Fibroblast of the aortic adventitia (primary cell): ENCODE data around the gene ZNF775. TPM values are rescaled to one million over a fixed set of nuclear protein-coding genes. Genes with fewer than 3 reads are reported as not detected.
"Not testable (repeated sequence)": the region's sequence is repeated elsewhere in the genome, so short reads cannot be mapped to it uniquely, and the experiment has no call there.

Experiments used
- DNase-seq: peaks from one replicate; pipeline ENCODE4 v3.0.0-alpha.2; 2010; ENCODE audit warnings: low read depth
- H3K4me3 ChIP-seq: 2 replicates; pipeline ENCODE4 v1.5.1; 2011; ENCODE audit warnings: low read depth, mild to moderate bottlenecking, control low read depth, low read length, moderate library complexity
- CTCF ChIP-seq: IDR thresholded peaks from 2 replicates; pipeline ENCODE4 v1.5.1; 2011; ENCODE audit warnings: mild to moderate bottlenecking, low read length, control low read depth, inconsistent platforms; ENCODE audit not compliant: insufficient read depth
- total RNA-seq: library from RNA; depleted of rRNA; stranded (reverse); fragments of >200 nt; gene quantifications from 2 replicates; pipeline ENCODE4 v1.2.3, GENCODE V29; 2012; ENCODE audit warnings: low replicate concordance

The ZNF775 gene
- total RNA-seq, 1 donor = 2.8 TPM

DNA sequence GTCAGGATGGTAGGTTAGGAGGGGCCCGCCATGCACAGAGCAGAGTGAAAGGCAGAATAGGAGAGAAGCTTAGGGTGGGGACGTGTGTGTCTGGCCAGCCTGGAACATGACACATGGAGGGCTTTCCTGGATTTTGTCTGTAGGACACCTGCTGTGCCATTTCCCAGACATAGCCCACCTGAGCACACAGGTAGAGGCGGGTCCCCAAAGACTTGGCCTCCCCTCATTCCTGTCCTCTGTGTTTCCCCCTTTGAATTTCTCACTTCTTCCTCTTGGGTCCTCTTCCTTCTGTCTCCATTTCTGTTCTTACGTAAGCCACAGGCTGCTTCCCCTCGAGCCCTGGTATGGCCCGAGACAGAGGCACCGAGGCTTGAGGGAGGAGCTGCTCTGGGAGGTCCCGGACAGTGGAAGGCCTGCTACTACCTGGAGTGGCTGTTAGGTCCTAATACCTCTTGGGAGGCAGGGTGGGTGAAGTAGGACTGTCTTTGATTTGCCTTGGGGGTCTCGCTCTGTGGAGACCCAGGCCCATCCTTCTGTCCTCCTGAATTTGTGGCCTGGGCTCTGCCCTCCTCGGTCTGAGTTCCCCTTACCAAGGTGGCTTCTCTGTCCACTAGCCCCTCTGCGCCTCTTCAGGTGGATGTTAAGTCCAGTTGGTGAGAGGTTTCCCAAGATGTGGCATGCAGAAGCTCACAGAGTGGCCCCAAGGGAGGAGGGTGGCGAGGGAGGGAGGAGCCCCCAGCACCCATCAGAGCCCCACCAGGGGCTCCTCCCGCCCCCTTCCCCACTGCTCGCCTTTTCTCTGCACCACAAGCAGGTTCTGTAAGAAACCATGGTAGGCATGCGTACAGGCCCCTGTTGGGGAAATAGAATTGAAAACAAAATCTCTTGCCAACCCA, 5.5 kb downstream of the ZNF775 start:
- no peak for DNase-seq
- H3K4me3 ChIP-seq = no peak overlapping the region
- no peak for TF ChIP-seq CTCF

DNA sequence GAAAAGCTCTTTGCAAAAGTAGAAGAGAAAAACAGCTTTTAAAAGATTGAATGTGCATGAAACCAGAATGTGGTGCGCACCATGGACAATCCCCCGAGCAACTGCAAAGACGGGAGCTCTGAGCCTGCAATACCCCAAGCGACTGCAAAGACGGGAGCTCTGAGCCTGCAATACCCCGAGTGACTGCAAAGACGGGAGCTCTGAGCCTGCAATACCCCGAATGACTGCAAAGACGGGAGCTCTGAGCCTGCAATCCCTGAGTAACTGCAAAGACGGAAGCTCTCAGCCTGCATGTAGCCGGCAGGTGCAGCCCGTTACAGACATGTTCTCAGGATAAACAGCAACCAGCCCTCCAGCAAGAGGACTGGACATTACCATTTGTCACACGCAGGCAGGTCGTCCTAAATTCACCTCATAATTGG, 6.2 kb downstream of the ZNF775 start:
- no peak for DNase-seq
- no peak overlapping the region for H3K4me3 ChIP-seq
- no peak for TF ChIP-seq CTCF

DNA sequence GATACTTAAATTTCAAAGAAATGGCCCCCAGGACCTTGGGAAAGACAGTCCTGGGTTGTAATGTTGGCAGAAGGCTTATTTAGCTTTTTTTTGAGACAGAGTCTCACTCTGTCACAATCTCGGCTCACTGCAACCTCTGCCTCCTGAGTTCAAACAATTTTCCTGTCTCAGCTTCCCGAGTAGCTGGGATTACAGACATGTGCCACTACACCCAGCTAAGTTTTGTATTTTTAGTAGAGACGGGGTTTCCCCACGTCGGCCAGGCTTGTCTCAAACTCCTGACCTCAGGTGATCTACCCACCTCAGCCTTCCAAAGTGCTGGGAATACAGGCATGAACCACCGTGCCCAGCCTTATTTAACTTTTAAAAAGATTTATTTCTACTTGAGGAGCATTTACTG, 6.8 kb downstream of the ZNF775 start:
- not testable (repeated sequence) for H3K4me3 ChIP-seq, DNase-seq

DNA sequence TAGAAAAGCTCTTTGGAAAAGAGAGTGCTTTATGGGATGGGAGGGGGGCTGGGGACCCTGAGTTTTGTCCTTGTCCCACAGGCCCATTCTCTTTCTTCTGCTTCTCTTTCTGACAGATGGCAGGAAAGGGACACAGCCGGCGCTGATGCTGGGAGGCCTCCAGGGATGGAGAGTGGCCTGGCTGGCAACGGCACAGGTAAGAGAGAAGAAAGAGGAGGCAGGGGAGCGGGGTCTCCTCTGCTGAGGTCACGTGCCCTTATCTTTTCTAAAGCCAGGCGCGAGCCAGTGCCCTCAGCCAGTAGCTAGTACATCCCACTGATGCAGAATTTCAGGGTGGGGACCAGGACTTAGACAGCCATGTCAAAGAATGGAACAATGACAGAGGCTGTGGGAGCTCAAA, 9.2 kb downstream of the ZNF775 start:
- no peak for DNase-seq
- H3K4me3 ChIP-seq = no peak overlapping the region
- no peak for TF ChIP-seq CTCF

GRCh38 chr7:150388709-150389531, 9.8 kb downstream of the ZNF775 start:
- TF ChIP-seq CTCF = peak; percentile 46
- no peak overlapping the region for H3K4me3 ChIP-seq
- peak; percentile 44 for DNase-seq

- no peak for TF ChIP-seq CTCF
- no peak for DNase-seq
- H3K4me3 ChIP-seq = no peak overlapping the region
Measured at GRCh38 chr7:150389532-150389816, 10.3 kb downstream of the ZNF775 start.

DNA sequence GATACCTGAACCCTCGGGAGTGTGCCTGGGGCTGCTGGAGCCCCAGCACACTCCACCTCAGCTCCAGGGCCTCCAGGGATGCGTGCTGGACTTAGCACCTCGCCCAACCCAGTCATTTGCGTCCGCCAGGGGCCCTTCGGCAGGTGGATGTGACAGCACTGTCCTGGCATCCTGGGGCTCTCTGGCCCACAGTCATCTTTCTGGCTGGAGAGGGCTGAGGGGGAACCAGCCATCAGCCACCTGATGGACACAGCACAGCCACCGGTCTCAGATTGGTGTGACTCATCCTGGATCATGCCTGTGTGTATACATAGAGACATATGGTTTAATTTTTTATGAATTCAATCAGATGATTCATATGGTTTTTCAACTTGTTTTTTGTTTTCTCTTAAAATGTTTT, 11.1 kb downstream of the ZNF775 start:
- H3K4me3 ChIP-seq = no peak overlapping the region
- TF ChIP-seq CTCF = no peak
- no peak for DNase-seq
